ENCODE results near the gene PRKCQ. TPM values are rescaled to one million over a fixed set of nuclear protein-coding genes. Genes with fewer than 3 reads are reported as not detected.

The PRKCQ gene
- total RNA-seq, 1 experiment from 2014 or later, result 0.73 TPM

DNA sequence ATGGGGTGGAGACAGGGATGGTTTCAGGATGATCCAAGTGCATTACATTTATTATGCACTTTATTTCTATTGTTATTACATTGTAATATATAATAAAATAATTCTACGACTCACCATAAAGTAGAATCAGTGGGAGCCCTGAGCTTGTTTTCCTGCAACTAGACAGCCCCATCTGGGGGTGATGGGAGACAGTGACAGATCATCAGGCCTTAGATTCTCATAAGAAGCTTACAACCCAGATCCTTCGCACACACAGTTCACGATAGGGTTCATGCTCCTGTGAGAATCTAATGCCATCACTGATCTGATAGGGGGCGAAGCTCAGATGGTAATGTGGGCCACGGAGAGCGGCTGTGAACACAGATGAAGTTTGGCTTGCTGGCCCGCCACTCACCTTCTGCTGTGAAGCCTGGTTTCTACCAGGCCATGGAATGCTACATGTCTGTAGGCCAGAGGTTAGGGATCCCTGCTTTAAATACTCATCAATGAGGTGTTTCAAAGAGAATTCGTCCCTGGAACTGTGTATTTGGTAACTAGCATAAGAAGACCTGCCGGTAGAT is 21.2 kb upstream of the PRKCQ start:
- no peaks in the 10 kb centered on the region for H3K9me3 Mint-ChIP-seq (ENCODE audit: low read depth, unreplicated experiment)
- H3K27me3 Mint-ChIP-seq (ENCODE audit: unreplicated experiment), result peaks cover 97% of the 10 kb centered on the region
- BruUV-seq (replicated peaks), result no TSS peak
- intact Hi-C loops (cut with micrococcal nuclease; ENCODE audit: unreplicated experiment), result no loop called here
- CTCF ChIA-PET, result no interaction called here
- no peak overlapping the region for H3K27ac Mint-ChIP-seq (ENCODE audit: unreplicated experiment)
- H3K4me3 Mint-ChIP-seq (ENCODE audit: low read depth, unreplicated experiment), result no peak overlapping the region
- TF ChIP-seq CTCF (IDR thresholded peaks at IDR 0.05; ENCODE audit: unreplicated experiment), result no peak
- DNase-seq, result no peak
- H3K4me1 Mint-ChIP-seq (ENCODE audit: low read depth, unreplicated experiment), result no peaks in the 10 kb centered on the region
- no peaks in the 10 kb centered on the region for H3K36me3 Mint-ChIP-seq (ENCODE audit: insufficient read depth, unreplicated experiment)

DNA sequence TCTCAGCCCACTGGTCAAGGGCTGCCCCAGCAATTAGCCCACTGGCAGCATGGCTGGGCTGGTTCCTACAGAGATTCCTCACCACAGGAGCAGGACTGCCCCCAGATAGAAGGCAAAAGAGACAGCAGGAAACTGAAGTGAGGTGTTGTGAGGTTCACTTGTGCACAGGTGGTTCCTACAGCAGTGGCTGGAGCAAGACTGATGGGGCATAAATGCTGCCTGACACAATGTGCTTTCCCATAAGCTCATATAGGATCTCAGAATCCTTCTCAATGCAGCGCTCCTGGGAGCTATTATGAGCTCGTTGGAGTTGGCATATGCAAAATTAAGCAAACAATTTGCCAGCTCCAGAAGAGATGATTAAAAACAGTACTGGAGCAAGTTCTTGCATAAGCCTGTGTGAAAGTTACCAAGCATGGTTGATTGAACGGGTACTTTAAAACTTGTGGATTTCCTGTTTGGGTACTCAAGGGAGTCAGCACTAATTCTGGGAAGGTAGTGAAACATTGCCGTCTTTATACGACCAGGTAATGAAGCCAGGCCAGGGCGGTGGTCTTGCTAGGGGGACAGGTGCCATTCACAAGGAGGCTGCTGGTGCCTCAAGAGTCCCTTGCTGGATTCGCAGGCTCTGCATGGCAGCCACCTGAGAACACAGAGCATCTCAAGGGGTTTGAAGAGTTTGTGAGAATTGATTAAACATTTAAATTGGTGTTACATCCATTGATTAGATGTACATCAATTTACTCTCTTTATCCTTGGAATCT is 20.3 kb upstream of the PRKCQ start:
- CTCF ChIA-PET, result no interaction called here
- Mint-ChIP-seq H3K27ac (ENCODE audit: unreplicated experiment) (no peak overlapping the region), H3K4me1 (ENCODE audit: low read depth, unreplicated experiment) (no peaks in the 10 kb centered on the region), H3K36me3 (ENCODE audit: insufficient read depth, unreplicated experiment) (no peaks in the 10 kb centered on the region), H3K9me3 (ENCODE audit: low read depth, unreplicated experiment) (no peaks in the 10 kb centered on the region), H3K27me3 (ENCODE audit: unreplicated experiment) (peaks cover 87% of the 10 kb centered on the region), H3K4me3 (ENCODE audit: low read depth, unreplicated experiment) (no peak overlapping the region)
- no TSS peak for BruUV-seq (replicated peaks)
- no peak for TF ChIP-seq CTCF (IDR thresholded peaks at IDR 0.05; ENCODE audit: unreplicated experiment)
- intact Hi-C loops (cut with micrococcal nuclease; ENCODE audit: unreplicated experiment), result no loop called here
- no peak for DNase-seq

DNA sequence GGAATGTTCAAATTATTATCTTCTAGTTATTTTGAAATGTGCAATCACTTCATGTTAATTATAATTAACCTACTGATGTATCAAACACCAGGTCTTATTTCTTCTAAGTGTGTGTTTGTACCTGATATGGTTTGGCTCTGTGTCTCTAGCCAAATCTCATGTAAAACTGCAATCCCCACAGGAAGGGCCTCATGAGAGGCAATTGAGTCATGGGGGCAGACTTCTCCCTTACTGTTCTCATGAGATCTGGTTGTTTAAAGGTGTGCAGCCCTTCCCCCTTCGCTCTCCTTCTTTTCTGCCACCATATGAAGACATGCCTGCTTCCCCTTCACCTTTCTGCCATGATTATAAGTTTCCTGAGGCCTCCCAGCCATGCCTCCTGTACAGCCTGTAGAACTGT is 18.6 kb upstream of the PRKCQ start:
- Mint-ChIP-seq H3K27me3 (ENCODE audit: unreplicated experiment) (peaks cover 77% of the 10 kb centered on the region), H3K4me1 (ENCODE audit: low read depth, unreplicated experiment) (no peaks in the 10 kb centered on the region), H3K4me3 (ENCODE audit: low read depth, unreplicated experiment) (no peak overlapping the region), H3K27ac (ENCODE audit: unreplicated experiment) (no peak overlapping the region), H3K9me3 (ENCODE audit: low read depth, unreplicated experiment) (no peaks in the 10 kb centered on the region), H3K36me3 (ENCODE audit: insufficient read depth, unreplicated experiment) (no peaks in the 10 kb centered on the region)
- no peak for DNase-seq
- intact Hi-C loops (cut with micrococcal nuclease; ENCODE audit: unreplicated experiment), result no loop called here
- no peak for TF ChIP-seq CTCF (IDR thresholded peaks at IDR 0.05; ENCODE audit: unreplicated experiment)
- no TSS peak for BruUV-seq (replicated peaks)
- CTCF ChIA-PET, result no interaction called here

DNA sequence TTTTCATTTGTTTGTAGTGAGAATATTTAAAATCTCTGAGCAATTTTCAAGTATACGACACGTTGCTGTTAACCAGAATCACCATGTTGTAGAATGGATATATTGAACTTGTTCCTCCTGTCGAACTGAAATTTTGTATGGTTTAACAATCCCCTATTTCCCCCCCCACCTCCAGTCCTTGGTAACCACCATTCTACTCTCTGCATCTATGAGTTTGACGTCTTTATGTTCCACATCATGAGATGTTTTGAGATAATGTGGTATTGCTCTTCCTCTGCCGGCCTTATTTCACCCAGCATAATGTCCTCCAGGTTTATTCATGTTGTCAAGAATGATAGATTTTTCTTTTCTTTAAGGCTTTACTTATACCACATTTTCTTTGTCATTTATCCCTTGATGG is 17.4 kb upstream of the PRKCQ start:
- TF ChIP-seq CTCF (IDR thresholded peaks at IDR 0.05; ENCODE audit: unreplicated experiment), result no peak
- BruUV-seq (replicated peaks), result no TSS peak
- peaks cover 77% of the 10 kb centered on the region for H3K27me3 Mint-ChIP-seq (ENCODE audit: unreplicated experiment)
- CTCF ChIA-PET, result interaction anchor here (0.9 kb wide), 1 partner anchor 375 kb away, joined by 3 read pairs; no protein-coding TSS in a partner anchor
- H3K36me3 Mint-ChIP-seq (ENCODE audit: insufficient read depth, unreplicated experiment), result no peaks in the 10 kb centered on the region
- no peaks in the 10 kb centered on the region for H3K4me1 Mint-ChIP-seq (ENCODE audit: low read depth, unreplicated experiment)
- H3K4me3 Mint-ChIP-seq (ENCODE audit: low read depth, unreplicated experiment), result no peak overlapping the region
- DNase-seq, result no peak
- H3K9me3 Mint-ChIP-seq (ENCODE audit: low read depth, unreplicated experiment), result no peaks in the 10 kb centered on the region
- intact Hi-C loops (cut with micrococcal nuclease; ENCODE audit: unreplicated experiment), result no loop called here
- no peak overlapping the region for H3K27ac Mint-ChIP-seq (ENCODE audit: unreplicated experiment)

Data from Calu3 (cell line).